Stimulated activated CD8-positive, alpha-beta memory T cell treated with anti-CD3 and anti-CD28 coated beads, Interleukin-4, amount 100 ng/mL, for 24 hours (primary cell): ENCODE data around the gene RBPJL.

Experiments used
- DNase-seq: peaks from one replicate; pipeline ENCODE4 v3.0.0-alpha.2; 2020; ENCODE audit warnings: low read depth

The RBPJL gene

DNA sequence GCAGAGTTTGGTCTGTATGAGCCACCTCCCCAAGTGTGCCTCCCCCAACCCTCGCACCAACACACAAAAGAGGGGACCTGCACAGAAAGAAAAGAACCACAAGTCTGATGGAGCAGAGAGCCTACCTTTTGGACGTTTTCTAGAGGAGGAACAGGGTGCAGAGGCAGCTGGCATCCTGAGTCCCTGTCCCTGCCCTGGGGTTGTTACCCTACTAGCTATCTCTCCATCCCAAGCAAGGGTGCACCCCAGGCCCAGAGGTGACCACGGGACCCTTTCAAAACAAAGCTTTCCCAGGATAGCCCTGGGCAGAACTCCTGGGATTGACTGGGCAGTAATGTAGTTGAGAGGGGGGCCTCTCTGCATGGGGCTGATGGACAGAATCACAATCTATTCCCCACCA, 11.2 kb downstream of the RBPJL start:
- DNase-seq: no peak

DNA sequence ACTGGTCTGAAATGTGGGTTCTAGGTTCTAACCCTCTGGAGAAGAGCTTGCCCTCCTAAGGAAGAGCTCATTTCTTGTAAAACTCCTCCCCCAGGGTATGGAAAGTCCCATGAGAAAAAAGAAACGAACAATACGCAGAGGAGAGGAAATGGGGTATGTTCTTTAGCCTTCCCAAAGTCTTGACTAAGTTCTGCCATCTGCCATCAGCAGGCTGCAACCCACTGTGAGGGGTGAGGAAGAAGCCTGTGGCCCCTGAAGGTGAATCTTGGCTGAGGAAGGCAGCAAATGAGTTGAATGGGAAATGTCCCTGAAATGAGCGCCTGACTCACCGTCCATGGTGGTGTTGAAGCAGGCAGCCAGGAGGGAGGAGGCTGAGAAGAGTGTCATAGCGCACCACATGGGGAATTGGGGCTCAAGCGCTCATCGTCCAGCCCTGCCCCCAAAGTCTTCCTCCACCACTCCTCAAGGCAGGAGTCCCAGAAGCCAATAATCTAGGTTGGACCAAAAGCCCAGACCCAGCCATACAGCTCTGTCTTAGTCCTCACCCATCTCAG, 11.8 kb downstream of the RBPJL start:
- DNase-seq: no peak

DNA sequence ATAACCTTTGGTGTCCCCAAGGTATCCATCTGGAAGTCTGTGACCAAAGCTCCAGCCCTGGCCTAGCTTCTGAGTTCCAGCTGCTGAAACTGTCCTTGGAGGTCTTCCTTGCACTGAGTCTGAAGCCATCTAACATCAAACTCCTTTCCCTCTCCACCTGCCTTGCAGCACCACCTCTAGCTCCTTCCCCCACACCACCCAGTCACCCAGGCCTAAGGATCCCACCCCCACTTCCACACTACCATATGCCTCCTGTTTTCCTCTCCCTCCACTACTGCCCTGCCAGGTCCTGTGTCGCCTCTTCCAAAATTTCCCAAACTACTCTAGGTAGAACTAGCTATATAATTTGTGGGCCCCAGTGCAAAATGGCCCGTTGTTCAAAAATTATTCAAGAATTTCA, 12.3 kb downstream of the RBPJL start:
- DNase-seq: no peak

DNA sequence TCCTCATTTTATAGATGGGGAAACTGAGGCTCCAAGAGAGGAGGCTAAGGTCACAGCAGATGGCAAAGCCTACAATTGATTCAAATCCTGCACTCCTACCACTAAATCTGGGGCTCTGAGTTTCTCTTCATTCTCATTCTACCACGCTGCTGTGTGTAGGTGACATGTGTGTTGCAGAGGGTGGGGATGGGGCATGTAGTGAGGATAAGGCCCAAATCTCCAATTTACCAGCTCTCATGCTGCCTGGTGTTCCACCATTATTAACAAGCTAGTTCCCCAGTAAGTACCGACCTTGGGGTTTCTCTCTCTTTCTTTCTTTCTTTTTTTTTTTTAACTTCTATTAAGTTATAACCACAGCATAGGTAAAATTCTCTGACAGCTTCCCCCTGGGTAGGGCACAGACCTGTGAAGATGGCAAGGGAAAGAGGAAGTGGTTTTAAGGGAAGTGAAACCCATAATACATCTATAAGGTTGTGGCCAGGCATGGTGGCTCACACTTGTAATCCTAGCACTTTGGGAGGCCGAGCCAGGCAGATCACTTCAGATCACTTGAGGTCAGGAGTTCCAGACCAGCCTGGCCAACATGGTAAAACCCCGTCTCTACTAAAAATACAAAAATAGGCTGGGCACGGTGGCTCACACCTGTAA, 14.4 kb downstream of the RBPJL start:
- DNase-seq: no peak

DNA sequence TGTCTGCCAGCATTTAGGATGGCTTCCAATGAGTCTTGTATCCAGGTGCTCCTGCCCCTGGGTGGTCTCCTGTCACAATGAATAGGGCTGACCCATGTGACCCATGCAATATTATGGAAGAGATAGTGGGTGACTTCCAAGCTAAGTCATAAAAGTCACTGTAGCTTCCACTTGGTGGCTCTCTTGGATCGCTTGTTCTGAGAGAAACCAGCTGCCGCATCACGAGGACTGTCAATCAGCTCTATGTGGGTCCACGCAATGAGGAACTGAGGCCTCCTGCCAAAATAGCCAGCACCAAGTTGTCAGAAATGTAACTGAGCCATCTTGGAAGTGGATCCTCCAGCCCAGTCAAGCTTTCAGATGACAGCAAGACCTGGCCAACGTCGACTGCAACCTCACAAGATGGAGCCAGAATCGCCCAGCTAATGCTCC, 16.3 kb downstream of the RBPJL start:
- DNase-seq: no peak

DNA sequence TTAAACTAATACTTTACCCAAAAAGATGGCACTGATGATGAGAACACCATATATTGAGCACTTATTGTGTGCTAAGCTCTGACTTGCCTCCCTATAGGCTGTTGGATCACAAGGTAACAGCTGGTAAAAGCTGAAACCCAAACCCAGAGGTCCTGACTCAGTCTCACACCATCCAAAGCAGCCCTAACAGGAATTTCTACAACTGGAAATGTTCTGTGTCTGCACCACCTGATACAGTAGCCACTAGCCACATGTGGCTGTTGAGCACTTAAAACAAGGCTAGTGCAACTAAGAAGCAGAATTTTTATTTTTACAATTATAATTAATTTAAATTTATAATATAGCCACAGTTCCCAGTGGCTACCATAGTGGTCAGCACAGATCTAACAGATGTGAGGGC, 17.1 kb downstream of the RBPJL start:
- DNase-seq: no peak

DNA sequence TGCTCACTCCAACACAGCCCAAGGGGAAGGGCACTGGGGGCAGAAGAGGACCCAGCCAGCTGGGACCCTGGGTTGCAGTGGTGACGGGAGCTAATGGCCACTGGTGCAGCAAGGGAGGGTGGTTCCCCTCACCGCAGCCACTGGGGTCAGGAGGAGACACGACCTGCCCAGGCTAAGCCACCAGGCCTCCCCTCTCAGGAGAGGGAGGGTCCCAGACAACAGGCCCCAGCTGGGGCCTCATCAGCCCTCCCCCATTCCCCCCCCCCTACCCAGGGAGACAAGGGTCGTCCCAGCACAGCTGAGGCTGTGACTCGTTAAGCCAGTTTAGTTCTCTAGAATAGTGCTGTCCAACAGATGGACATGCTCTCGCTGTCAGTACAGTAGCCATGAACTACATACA, 18.7 kb downstream of the RBPJL start:
- DNase-seq: no peak

DNA sequence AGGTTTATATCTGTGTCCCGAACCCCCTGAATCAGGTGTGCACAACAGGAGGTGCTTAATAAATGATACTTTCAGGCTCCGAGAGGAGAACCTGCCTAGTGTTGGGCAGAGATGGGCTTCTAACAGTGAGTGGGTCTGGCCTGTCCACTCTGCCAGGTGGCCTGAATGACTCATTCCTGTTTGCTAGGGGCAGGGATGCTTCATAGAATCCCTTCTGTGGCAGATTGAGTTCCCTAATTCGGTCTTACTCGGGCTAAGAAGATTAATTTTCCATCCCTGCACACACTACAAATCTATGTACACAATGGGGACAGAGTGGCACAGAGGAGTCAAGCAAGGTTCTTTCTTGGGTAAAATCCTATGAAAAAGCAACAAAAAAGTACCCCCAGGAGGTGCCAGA, 21.8 kb downstream of the RBPJL start:
- DNase-seq: no peak

DNA sequence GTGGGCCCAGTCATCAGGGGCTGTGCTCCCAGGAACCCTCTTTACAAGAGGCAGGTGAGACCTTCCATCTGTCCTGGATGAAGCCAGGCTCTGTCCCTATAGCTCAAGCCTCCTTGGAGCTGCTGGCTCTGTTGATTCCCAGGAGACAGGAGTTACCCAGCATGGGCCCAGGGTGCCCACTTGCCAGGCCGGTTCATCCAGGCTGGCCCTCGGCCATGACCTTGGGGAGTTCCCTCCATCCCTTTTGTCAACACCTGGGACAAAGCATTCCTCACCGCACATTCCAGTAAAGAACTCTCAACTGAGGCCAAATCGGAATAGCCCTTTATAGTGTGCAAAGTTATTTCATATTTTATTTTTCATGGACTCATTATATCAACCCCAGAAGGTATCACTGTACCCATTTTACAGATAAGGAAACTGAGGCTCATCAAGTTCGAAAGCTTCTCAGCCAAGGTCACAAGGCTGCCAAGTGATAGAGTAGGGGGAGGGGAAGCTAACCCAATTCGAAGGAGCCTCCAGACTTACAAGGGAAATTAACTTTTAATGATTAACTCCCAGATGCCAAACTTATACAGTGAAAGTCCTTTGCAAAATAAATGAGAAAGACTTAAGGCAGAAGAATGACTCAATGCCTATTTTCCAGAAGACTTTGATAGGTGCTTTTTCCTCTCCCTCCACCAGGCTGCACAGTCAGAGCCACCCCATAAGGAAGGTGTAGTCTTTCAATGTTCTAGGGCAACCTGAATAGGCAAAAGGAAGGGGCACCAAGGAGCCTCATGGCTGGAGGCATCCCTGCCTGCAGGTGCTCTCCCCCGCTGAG, 23.1 kb downstream of the RBPJL start:
- no peak for DNase-seq

DNA sequence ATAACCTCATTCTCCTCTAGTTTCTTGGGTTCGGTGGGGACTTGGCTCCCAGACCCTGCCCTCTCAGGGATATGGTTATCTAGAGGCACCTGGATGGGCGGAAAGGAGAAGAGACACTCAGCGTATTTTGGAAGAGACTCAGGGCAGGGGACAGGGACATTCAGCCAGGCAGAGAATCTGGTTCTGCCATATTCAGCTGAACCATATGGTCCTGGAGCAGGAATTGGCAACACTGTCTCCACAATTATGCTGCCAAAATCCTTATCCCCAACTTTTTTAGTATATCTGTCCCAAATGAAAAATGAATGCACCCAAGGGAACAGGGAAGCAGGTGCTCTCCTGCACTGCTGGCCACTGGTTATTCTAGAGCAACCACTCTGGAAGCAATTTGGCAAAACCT, 23.8 kb downstream of the RBPJL start:
- no peak for DNase-seq

DNA sequence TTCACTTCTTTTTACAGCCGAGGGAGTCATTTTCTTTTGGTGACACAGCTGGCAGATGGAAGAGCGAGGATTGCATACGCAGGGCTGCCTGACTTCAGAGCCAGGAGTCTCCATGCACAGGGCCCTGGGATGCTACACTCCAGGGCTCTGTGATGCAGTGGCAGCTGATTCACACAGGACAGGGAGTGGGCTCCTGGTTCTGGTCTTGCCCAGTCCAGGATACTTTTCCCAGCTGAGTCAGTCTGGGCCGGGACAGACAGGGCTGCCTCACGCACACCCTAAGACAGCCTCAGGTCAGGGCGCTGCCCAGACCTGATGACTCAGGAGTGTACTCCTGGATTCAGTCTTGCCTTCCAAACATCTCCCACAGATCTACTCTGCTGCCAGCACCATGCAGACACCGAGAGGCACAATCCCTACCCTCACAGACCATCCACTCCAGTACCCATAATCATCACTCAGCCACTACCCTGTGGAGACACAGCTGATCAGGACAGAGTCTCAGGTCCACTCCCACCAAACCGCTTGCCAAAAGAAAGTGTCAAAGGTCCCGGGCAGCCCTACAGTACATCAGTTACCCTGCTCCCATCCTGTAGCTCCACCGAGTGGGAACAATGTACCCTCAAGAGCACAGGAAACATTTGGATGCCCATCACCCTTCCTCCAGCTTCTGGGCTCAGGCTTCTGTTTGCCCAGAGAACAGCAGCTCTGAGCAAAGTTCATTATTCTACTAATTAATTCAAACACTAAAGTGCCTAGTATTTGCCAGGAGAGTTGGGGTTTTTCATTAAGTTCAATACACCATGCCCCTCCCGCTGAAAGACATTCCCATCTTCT, 30.1 kb downstream of the RBPJL start:
- no peak for DNase-seq

DNA sequence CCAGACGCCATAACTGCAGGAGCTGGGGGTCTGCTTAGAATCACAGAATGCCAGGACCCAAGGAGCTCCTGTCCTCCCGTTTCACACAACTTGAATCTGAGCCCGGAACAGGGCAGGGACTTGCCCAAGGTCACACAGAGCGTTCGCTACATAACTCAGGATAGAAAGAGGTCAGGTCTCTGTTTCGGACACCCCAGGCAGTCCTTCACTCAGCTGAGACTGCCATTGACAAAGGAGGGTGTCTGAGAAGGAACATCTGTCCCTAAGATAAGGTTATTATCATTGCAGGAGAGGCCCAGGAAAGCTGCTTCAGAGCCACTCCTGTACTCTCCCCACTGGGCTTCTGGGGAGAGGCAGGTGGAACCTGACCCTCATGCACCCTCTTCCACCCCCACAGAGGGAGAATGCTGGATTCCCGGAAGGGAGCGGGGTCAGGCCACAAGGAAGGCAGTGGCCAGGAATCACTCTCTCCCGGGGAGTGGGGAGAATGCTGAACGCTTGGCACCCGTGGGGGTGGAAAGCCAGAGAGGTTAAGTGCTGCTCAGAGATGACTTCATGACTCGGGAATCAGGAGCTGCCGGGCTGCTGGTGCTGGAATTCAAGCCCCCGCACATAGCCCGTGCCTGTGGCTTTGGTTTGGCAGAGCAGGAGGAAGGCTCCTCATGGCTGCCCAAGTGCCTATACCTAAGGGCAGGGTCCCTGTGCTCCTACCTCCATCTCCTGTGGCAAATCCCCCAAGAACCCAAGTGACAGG, 30.9 kb downstream of the RBPJL start:
- no peak for DNase-seq

DNA sequence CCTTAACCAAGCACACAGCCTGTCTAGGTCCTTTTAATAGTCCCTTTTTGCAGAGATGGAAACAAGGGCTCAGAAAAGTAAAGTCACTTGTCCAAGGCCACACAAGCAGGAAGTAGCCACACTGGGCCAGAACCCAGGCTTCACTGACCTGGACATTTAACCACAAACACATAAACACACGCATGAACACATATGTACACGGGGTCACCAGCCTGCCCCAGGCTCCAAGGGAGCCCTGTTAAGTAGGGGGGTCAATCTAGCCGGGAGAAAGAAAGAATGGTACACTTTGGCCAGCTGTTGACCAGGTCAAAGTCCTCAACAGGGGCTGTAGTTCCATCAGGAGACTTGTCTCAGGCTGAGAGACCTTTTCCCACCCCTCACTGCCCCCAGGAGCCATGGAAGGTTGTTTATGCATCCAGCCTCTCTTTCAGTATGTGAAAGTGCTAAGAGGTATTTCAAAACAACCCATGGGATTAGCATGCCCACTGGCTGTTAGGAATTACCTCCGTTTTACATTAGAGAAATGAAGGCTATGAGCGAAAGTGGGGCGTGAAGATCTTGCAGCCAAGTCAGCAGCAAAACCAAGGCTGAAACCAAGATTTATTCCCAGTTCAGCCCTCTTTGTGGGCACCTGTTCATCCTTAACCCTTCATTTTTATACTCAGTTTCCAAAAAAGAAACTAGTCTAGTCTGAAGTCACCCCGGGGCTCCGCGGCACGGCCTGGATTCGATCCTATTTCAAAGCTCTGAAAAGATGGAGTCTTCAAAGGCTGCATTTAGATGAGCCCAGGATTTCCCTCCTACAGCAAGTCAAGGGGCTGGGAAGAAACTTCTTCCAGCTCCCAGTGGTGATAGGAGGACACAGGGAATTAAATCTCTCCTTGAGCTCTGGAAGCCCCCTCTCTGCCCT, 31.7 kb downstream of the RBPJL start:
- no peak for DNase-seq

DNA sequence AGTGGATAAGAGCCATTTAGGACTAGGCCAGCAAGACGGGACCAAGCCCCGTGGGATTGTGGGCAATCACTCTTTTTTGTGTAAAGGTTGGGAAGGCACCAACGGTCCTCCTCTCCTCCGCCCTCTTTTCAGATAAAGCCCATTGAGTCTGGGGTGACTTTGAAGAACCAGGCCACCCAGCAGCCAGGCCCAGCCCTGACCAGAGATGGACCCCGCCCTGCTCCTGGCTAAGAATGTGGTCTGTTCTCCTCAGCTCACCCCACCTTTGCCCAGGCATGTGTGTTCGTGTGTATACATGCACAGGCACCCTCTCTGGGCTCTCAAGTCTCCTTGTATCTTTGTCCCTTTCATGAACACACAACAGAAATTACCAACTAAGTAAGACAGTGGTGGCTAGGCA, 32.4 kb downstream of the RBPJL start:
- DNase-seq: no peak

DNA sequence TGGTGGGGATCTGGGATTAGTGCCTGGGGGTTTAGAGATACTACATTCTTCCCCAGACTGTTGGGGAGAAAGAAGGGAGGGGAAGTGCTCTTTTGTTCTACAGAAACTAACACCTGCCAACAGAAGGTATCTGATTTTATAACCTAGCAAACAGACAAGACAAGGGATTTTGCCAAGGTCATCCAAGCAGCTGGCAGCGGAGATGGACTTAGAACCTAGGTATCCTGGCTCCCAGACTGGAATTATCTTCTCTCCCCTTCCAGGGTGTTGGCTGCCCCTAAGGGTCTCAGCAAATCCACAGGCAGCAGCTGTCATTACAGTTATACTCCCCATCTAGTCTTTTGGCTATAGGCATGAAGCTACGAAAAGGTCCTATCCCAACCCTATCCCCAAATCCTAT, 33.2 kb downstream of the RBPJL start:
- DNase-seq: no peak

DNA sequence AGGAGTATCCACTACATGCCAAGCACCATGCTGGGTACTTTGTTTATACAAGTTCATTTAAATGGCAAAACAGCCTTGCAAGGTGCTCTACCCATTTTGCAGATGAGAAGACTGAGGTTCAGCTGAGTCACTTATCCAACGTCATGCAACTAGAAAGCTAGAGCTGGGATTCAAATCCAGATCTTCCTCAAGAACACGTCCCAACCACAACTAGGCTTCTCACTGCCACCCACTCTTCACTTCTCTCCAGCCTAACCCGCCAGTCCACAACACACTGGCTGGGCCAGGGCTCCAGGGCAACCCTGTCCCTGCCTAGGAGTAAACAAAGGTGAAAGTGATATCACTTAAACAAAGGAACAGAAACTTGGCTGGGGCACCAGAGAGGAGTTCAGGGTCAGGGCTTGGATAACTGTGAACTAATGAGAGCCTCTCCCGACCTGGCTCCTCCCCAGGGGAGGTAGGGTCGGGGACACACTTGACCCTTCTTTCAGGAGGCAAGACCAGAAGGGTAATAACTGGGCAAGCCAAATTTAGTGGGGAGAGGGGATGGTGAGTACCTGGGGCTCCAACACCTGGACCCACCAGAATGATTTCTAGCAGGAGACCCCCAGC, 33.7 kb downstream of the RBPJL start:
- DNase-seq: no peak

DNA sequence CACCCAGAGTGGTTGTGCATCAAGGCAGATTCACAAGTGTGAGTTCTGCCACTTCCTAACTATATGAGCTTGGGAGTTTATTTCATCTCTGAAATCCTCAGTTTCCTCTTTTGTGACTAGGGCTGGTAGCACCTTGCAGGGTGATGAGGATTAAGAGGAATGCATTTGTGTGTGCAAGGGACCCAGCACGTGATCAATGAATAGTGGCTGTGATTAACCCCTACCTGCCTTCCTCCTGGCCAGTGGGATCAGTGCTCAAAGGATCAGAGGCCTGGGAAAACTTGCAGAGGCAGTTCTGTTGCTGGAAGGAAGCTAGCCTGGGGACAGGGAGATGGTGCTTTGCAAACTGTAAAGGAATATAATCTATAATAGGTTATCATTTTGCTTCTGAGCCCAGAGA, 34.3 kb downstream of the RBPJL start:
- no peak for DNase-seq

DNA sequence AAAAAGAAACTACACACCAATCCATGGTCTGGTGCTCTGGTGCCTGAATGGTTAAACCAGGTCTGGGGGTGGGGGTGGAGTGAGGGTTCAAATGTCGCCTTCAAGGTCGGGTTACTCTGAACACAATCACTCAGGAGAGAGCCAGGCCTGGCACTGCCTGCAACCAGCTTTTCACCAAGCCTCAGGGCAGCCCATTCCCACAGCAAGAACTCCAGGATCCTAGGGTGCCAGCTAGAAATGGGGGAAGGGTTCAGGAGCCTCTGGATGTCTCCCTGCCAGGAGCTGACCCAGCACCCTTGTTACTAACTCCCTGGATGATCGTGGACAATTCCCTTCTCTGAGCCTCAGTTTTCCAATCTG, 34.9 kb downstream of the RBPJL start:
- DNase-seq: no peak

DNA sequence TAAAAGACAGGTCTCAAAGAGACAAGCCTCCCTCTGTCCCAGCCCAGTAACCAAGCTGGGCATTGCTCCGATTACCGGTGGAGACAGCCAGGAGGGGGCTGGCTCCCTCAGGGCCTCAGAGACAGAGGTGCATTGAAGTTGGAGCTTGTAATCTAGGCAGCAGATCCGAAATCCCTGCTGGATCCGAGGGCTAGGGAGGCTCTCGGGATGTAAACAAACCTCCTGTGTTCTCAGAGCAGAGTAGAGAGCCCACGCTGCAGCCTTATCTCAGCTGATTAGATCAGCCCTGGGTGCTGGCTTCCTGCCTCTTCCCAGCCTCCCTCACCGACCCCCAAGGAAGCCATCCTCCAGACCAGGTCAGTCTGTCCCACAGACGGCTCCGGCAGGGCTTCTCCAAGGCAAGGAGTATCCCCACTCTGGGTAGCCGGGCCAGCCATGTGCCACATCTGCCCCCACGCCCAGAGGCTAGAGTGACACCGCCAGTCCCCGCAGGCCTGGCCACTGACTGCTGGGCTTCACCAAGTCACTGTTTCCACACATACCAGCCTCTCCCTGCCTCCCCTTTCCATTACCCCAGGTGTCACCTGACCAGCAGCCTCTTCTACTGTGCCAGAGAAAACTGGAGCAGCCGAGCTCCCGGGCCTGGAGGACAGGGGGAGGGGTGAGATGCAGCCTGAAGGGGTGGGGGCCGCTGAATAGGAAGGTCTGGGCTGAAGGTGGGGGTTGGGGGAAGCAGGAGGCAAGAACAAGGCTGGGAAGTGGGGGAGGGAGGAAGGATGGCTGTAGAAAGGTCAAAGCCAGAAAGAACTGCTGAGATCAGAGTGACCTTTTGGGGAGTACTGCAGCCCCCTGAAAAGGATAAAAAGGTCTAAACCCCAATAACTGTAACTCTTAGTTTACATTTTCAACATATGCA, 35.6 kb downstream of the RBPJL start:
- DNase-seq: no peak
